Mucosa of descending colon (tissue), 3 donors: ENCODE results near the gene FUBP3. TPM values are rescaled to one million over a fixed set of nuclear protein-coding genes. Genes with fewer than 3 reads are reported as not detected.

Experiments
- ATAC-seq: fragments of 200-7000 bp; cut with Tn5 transposase; one replicate; pipeline ENCODE4 v1.9.1; 2020; ENCODE audit warnings: mild to moderate bottlenecking, moderate library complexity
- DNase-seq, 3 donors: peaks; one replicate each; pipeline ENCODE4 v3.0.0-alpha.2; 2020
- H3K36me3 ChIP-seq: fragments of 200-600 bp; one replicate; pipeline ENCODE4 v1.8.0; 2021; ENCODE audit warnings: low read depth, mild to moderate bottlenecking
- H3K4me1 ChIP-seq: fragments of 200-600 bp; one replicate; pipeline ENCODE4 v1.8.0; 2021; ENCODE audit warnings: low read depth, mild to moderate bottlenecking
- H3K4me3 ChIP-seq: fragments of 200-600 bp; one replicate; pipeline ENCODE4 v1.8.0; 2021; ENCODE audit warnings: mild to moderate bottlenecking
- H3K9me3 ChIP-seq: fragments of 200-600 bp; one replicate; pipeline ENCODE4 v1.8.0; 2021; ENCODE audit warnings: mild to moderate bottlenecking
- CTCF ChIP-seq: fragments of 200-600 bp; IDR thresholded peaks from one replicate; pipeline ENCODE4 v1.8.0; 2022; ENCODE audit warnings: antibody characterized with exemption, mild to moderate bottlenecking
- intact Hi-C, 2 donors: fragments of 100-400 bp; cut with DNase I in 1 of 2; cut with micrococcal nuclease in 1 of 2; formaldehyde crosslinking; loops; one replicate each; pipeline versions ENCODE4 v1.11.0 to v1.11.1; 2022; cut with DNase I, micrococcal nuclease
- total RNA-seq, 3 donors: library from RNA; stranded (reverse); fragmentation: NEBNext Ultra II Directional in 2 of 3; extraction: Animal tissue kit (Norgen Biotek cat#: 25700) in 2 of 3; gene quantifications; one replicate each; pipeline versions ENCODE4 v1.2.1 to v1.2.4, GENCODE V29; 2021 to 2023
- donor health status: DM: no; HTN: no; CAD: no; lungs with moderate emphysema.
- donor health status: DM: no; HTN: no; CAD: no.
- donor health status: DM: no; HTN: yes; CAD: no.

FUBP3 gene
- total RNA-seq, 3 donors from 2014 or later = 36.5 to 56.5 (median 43.3) TPM

GRCh38 chr9:130658893-130659698, 79.7 kb downstream of the FUBP3 start:
- no peak for TF ChIP-seq CTCF
- intact Hi-C loops = no loop called here
- Histone ChIP-seq H3K4me3 (no peak overlapping the region), H3K4me1 (peaks cover 23% of the 10 kb centered on the region), H3K9me3 (no peaks in the 10 kb centered on the region), H3K36me3 (no peaks in the 10 kb centered on the region)
- ATAC-seq (no peak), DNase-seq (no peak)

GRCh38 chr9:130659699-130660248, 80.4 kb downstream of the FUBP3 start:
- no peak for ATAC-seq
- H3K4me3 ChIP-seq = no peak overlapping the region
- no peaks in the 10 kb centered on the region for H3K36me3 ChIP-seq
- no peak for TF ChIP-seq CTCF
- no peaks in the 10 kb centered on the region for H3K9me3 ChIP-seq
- no peak for DNase-seq
- H3K4me1 ChIP-seq = peaks cover 27% of the 10 kb centered on the region
- intact Hi-C loops = no loop called here

- ATAC-seq (no peak), DNase-seq (no peak)
- intact Hi-C loops = no loop called here
- H3K4me3 ChIP-seq = no peak overlapping the region
- H3K36me3 ChIP-seq = no peaks in the 10 kb centered on the region
- no peak for TF ChIP-seq CTCF
- peaks cover 30% of the 10 kb centered on the region for H3K4me1 ChIP-seq
- no peaks in the 10 kb centered on the region for H3K9me3 ChIP-seq
These were observed 80.9 kb downstream of the FUBP3 start for GRCh38 chr9:130660326-130660682.

- Histone ChIP-seq H3K4me3 (no peak overlapping the region), H3K9me3 (no peaks in the 10 kb centered on the region), H3K4me1 (peaks cover 36% of the 10 kb centered on the region), H3K36me3 (no peaks in the 10 kb centered on the region)
- no peak for TF ChIP-seq CTCF
- ATAC-seq (no peak), DNase-seq (no peak)
- intact Hi-C loops = no loop called here
These were observed 81.5 kb downstream of the FUBP3 start for GRCh38 chr9:130660683-130661450.

- TF ChIP-seq CTCF = no peak
- DNase-seq (no peak), ATAC-seq (no peak)
- Histone ChIP-seq H3K4me3 (no peak overlapping the region), H3K36me3 (no peaks in the 10 kb centered on the region), H3K9me3 (no peaks in the 10 kb centered on the region), H3K4me1 (peaks cover 36% of the 10 kb centered on the region)
- intact Hi-C loops = no loop called here
These were observed 82.2 kb downstream of the FUBP3 start for GRCh38 chr9:130661451-130662098.
